NCI-H2081 treated with DMSO at 0.1 percent for 48 hours (cell line): ENCODE data around the gene ELOA.

Experiments
- DNase-seq: peaks from one replicate; lab custom pipeline; 2025; lab: John Stamatoyannopoulos, UW

Gene ELOA, protein sequence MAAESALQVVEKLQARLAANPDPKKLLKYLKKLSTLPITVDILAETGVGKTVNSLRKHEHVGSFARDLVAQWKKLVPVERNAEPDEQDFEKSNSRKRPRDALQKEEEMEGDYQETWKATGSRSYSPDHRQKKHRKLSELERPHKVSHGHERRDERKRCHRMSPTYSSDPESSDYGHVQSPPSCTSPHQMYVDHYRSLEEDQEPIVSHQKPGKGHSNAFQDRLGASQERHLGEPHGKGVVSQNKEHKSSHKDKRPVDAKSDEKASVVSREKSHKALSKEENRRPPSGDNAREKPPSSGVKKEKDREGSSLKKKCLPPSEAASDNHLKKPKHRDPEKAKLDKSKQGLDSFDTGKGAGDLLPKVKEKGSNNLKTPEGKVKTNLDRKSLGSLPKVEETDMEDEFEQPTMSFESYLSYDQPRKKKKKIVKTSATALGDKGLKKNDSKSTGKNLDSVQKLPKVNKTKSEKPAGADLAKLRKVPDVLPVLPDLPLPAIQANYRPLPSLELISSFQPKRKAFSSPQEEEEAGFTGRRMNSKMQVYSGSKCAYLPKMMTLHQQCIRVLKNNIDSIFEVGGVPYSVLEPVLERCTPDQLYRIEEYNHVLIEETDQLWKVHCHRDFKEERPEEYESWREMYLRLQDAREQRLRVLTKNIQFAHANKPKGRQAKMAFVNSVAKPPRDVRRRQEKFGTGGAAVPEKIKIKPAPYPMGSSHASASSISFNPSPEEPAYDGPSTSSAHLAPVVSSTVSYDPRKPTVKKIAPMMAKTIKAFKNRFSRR

DNA sequence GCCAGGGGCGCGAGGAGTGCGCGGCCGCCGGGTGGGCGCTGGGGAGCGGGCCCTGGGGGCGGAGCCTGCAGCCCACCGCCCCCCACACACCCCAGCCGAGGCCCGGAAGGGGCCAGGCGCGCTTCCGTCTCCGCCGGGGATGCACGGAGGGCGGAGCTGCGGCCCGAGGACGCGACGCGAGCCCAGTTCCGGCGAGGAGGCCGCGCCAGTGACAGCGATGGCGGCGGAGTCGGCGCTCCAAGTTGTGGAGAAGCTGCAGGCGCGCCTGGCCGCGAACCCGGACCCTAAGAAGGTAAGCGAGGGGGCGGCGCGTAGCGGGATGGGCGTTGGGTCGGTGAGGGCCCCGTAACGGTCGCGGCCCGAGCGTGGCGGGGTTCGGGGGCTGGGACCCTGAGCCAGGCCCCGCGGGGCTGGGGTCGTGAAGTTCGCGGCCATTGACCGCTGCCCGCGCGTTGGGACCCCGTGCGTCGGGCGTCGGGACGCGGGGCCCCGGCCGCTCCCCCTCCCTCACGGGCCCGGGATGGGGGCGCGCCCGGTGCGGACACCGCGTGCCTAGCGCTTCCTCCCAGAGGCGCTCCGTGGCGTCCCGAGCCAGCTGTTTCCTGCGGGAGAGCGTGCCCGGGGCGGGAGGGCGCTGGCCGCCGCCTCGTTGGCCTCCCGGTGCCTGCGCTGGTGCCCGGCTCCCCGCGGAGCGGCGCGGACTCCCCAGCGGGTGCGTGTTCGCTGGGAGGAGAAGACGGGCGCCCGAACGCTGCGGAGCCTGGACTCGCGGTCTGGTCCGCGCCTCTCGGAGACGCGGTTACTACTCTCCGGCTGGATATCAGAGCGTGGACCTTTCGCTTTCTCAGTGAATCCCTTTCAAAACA lies at the start of gene ELOA:
Gene ELOA, plus strand, starts transcription at position 185 of the 866 bp plus-strand sequence. Its CDS starts 33 bp downstream, at position 218.
- DNase-seq = no peak

DNA sequence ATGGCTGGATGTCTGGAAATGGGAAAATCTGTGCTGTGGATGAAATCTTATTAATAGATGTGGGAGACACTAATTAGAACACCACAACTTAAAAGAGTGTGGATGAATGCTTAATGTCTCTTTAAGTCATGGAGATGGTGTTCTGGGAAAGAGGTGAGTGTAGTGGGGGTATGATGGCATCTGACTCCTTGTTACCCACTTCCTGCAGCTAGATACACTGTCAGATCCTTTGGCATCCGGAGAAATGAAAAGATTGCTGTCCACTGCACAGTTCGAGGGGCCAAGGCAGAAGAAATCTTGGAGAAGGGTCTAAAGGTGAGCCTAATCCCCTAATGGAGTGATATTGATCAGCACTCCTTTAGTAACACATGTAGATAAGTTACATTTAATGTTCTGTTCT lies 49.7 kb upstream of the ELOA start:
- no peak for DNase-seq

- DNase-seq = no peak
Observed at GRCh38 chr1:23694371-23694770, 48.9 kb upstream of the ELOA start.

DNA sequence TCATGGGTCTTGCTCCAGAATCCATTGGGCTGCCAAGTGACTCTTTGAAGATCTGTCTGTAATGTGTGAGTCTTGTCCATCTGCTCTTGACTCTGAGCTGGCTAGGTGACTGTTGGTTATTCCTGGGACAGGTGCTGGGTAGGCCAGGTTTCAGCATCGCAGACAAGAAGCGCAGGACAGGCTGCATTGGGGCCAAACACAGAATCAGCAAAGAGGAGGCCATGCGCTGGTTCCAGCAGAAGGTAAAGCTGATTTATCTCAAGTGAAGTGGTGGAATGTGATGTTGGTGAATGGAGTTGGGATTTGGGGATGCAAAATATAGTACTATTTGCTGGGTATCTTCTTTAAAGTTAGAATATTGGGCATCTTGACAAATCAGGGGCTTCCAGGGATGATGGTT lies 47.6 kb upstream of the ELOA start:
- DNase-seq = no peak

- DNase-seq = no peak
Observed at GRCh38 chr1:23696335-23696989, 46.8 kb upstream of the ELOA start.

DNA sequence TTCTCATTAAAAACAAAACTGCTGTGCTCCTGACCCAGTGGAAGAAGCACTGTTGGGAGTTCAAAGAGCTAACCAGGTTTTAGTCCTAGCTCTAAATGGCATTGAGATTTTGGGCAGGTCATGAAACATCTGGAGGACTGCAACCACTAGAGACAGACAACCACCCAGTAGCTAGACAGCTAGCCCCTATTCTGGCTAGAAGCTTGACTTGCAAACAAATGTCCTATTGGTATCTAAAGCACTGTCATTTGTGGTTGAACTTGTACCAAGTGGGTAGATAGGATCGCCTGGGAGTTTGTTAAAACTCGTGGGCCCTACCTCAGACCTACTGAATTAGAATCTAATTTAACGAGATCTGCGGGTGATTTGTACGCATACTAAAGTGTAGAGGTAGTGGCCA lies 44.8 kb upstream of the ELOA start:
- DNase-seq = no peak

GRCh38 chr1:23699280-23700179 lies 43.7 kb upstream of the ELOA start:
- DNase-seq = no peak

DNA sequence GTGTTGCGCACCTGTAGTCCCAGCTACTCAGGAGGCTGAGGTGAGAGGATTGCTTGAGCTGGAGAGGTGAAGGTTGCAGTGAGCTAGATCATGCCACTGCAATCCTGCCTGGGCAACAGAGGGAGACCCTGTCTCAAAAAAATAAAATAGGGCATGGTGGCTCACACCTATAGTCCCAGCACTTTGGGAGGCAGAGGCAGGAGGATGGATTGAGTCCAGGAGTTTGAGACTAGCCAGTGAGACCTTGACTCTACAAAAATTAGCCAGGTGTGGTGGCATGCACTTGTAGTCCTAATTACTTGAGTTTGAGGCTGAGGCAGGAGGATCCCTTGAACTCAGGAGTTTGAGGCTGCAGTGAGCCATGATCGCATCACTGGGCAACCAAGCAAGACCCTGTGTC lies 42.0 kb upstream of the ELOA start:
- no peak for DNase-seq

GRCh38 chr1:23701996-23702395 lies 41.3 kb upstream of the ELOA start:
- no peak for DNase-seq

DNA sequence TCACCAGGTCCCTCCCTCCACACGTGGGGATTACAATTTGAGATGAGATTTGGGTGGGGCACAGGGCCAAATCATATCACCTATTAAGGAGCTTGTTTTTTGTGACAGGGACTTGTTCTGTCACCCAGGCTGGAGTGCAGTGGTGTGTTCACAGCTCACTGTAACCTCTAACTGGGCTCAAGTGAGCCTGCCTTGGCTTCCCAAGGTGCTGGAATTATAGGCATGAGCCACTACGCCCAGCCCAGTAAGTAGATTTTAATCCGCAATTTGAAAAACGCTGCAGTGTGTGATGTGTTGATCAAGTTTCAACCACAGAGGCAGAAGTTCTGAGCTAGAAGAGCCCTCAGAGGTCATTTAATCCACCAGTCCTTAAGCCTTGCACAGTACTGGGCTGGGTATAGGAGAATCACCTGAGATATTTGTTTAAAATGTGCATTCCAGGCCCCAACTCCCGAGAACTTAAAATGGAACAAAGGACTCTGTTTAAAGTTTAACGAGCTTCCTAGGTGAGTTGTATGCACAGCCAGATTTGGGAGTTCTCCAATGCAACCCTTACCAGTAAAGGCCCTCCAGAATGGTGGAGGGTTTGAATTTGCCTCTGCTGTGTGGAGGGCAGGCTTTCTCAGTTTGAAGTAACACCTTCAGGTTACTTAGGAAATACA lies 38.3 kb upstream of the ELOA start:
- DNase-seq = no peak

DNA sequence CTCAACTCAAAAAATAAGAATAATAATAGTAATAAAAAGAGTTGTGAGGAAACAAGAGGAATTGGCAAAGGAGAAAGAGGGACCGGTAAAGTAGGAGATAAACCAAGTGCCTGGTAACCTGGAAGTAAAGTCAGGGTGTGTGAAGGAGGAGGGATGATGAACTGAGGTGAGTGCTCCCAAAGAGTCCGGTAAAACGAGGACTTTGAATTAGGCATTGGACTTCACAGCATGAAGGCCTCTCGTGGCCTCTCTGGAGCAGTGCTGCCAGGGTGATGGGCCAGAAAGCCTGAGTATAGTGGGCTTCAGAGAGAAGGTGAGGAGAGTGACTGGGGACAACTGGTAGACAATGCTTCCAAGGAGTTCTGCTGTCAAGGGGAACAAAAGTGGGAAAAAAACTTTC lies 34.0 kb upstream of the ELOA start:
- no peak for DNase-seq

DNA sequence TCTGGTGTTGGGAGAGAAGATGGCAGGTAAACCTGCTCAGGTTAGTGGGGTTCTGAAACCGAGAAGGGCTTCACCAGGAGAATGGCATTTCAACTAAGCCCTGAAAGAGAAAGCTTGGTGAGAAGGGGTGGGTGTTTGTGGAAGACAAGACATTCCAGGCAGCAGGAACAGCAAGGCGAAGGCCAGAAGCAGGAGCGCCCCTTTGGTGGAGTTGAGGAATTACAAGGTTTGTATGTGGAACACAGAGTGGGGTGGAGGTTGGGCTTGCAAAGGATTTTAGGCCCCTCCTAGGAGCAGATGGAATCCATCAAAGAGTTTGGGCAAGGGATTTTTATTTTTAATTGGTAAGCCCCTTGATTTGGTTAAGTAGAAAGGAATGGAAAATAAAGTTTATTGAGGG lies 24.8 kb upstream of the ELOA start:
- DNase-seq = no peak

- no peak for DNase-seq
Observed at GRCh38 chr1:23719162-23719820, 24.0 kb upstream of the ELOA start.

- no peak for DNase-seq
Observed at GRCh38 chr1:23720256-23720995, 22.8 kb upstream of the ELOA start.

DNA sequence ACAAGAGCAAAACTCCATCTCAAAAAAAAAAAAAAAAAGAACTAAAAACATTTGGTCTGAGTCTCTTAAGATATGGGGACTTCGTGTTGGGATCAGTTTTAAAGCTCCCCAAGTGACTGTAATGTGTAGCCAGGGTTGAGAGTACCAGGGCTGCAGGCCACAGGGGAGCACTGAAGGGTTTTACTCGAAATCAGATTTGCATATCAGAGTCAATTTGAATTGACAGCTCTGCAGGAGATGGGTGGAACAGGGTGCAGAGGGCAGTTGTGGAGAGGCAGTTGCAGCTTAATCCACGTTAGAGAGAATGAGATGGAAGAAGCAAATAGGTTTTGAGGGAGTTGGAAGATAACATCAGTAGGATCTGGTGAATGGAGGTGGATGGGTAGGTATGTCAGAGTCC lies 20.6 kb upstream of the ELOA start:
- no peak for DNase-seq

DNA sequence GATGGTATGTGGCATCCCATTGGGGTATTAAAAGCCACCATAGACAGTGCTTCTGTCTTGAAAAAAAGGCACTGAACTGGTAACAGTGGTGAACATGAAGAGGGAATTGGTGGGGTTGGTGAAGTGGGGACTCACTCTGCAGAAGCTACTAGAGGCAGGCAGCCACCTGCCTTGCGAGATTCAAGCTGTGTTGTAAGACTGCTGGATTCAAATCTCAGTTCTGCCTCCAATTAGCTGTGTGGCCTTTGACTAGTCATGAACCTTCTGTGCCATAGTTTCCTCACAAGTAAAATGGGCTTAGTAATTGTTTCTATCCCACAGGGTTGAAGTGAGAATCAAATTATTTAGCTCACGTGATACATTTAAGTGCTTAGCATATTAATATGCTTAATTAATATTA lies 16.6 kb upstream of the ELOA start:
- DNase-seq = no peak

DNA sequence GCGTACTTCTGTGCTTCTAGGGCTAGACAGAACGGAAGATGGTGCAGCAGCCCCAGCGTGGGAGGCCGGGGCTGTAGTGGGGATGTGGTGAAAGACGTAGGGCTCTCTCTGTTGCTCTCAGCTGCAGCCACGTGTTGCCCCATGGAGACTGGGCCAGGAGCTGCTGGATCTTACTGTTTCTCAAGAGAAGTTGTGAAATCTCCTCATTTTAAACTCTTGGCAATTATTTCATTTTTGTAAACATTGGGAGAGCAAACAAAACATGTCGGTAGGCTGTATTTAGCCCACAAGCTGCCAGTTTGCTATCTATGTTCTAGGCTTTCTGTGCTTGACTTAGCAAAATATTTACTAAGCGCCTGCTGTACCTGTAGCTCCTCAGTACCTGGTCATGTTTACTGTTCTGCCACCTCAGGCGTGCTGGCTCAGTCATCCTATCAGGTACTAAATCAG lies 15.9 kb upstream of the ELOA start:
- no peak for DNase-seq

GRCh38 chr1:23732363-23733224 lies 10.7 kb upstream of the ELOA start:
- no peak for DNase-seq
